HCT116 (cell line): Measurements from ENCODE around the gene TAAR8. TPM values are rescaled to one million over a fixed set of nuclear protein-coding genes. Genes with fewer than 3 reads are reported as not detected.

Experiments used
- ATAC-seq: fragments of 200-7000 bp; cut with Tn5 transposase; 2 replicates; pipeline ENCODE4 v1.9.1; 2020; ENCODE audit warnings: mild to moderate bottlenecking, moderate library complexity
- Bru-seq: library from RNA; stranded (reverse); fragments of 400-500 nt; gene quantifications from one replicate; lab custom pipeline; 2021; lab: Mats Ljungman, UMichigan
- BruChase-seq, 2 experiments: library from RNA; stranded (reverse); fragments of 400-500 nt; gene quantifications; one replicate each; lab custom pipeline; 2021; lab: Mats Ljungman, UMichigan
- BruUV-seq: library from RNA; stranded (reverse); fragments of 400-500 nt; replicated peaks from 2 replicates; lab custom pipeline; 2021; lab: Mats Ljungman, UMichigan
- CTCF ChIA-PET: fragments of 300-600 bp; sonication (Branson Sonifier 250); formaldehyde crosslinking; loops from one replicate; lab custom pipeline; 2021; ENCODE audit warnings: antibody characterized with exemption; lab: Charles Lee
- POLR2A ChIA-PET: fragments of 300-600, 350-600 bp; sonication (Branson Sonifier 250); formaldehyde crosslinking; loops from one replicate; lab custom pipeline; 2021; ENCODE audit warnings: antibody characterized with exemption; lab: Charles Lee
- RAD21 ChIA-PET, 2 experiments: fragments of 300-600 bp; sonication (Branson Sonifier 250); formaldehyde crosslinking; loops; one replicate each; lab custom pipeline; 2023; ENCODE audit warnings: low total read pairs in 2 of 2; ENCODE audit not compliant: uncharacterized antibody in 2 of 2, unreplicated experiment in 2 of 2, low non-redundant PET in 1 of 2; lab: Charles Lee
- DNase-seq: peaks from one replicate; pipeline ENCODE4 v3.0.0-alpha.2; 2010; ENCODE audit warnings: low read depth, low spot score
- H2AFZ ChIP-seq: fragments of 200-600 bp; shearing (Covaris generic), sonication (generic); 2 replicates; pipeline ENCODE4 v1.6.1; 2017; ENCODE audit warnings: low read depth, mixed run types, mixed read lengths, antibody characterized with exemption, low read length; ENCODE audit not compliant: poor library complexity, severe bottlenecking
- H3K27ac ChIP-seq: 2 replicates; pipeline ENCODE4 v1.5.1; 2012; ENCODE audit warnings: low read depth, low read length
- H3K27me3 ChIP-seq: fragments of 200-600 bp; sonication (generic); 2 replicates; pipeline ENCODE4 v1.6.1; 2016; ENCODE audit warnings: mixed run types, low read length, mixed read lengths; ENCODE audit not compliant: insufficient read depth
- H3K36me3 ChIP-seq, 2 experiments: fragments of 200-500 bp in 1 of 2; fragments of 200-600 bp in 1 of 2; sonication (Bioruptor generic) in 1 of 2; sonication (generic) in 1 of 2; 2 replicates each; pipeline versions ENCODE4 v1.5.1 to v1.6.1; 2014 to 2016; ENCODE audit warnings: low read length in 2 of 2, inconsistent platforms in 1 of 2, mixed read lengths in 1 of 2, mixed run types in 1 of 2; ENCODE audit not compliant: insufficient read depth in 2 of 2, control insufficient read depth in 1 of 2
- H3K4me1 ChIP-seq, 2 experiments: fragments of 200-600 bp in 1 of 2; sonication (generic) in 1 of 2; 2 replicates each; pipeline versions ENCODE4 v1.5.1 to v1.6.1; 2012 to 2017; ENCODE audit warnings: low read length in 2 of 2, inconsistent platforms in 1 of 2, mild to moderate bottlenecking in 1 of 2, mixed read lengths in 1 of 2, mixed run types in 1 of 2, moderate library complexity in 1 of 2; ENCODE audit not compliant: insufficient read depth in 2 of 2, control insufficient read depth in 1 of 2
- H3K4me2 ChIP-seq: fragments of 200-600 bp; sonication (generic); 2 replicates; pipeline ENCODE4 v1.6.1; 2017; ENCODE audit warnings: mixed run types, low read length, mixed read lengths
- H3K4me3 ChIP-seq, 2 experiments: fragments of 200-600 bp in 1 of 2; sonication (generic) in 1 of 2; replicated peaks in 1 of 2; 2 replicates each; pipeline ENCODE4 v1.5.1; 2011 to 2016; ENCODE audit warnings: low read length in 2 of 2, control low read depth in 1 of 2, low read depth in 1 of 2, mild to moderate bottlenecking in 1 of 2, mixed read lengths in 1 of 2, mixed run types in 1 of 2
- H3K79me2 ChIP-seq: fragments of 200-600 bp; sonication (generic); 2 replicates; pipeline ENCODE4 v1.6.1; 2017; ENCODE audit warnings: mild to moderate bottlenecking, mixed run types, low read length, moderate library complexity, mixed read lengths; ENCODE audit not compliant: insufficient read depth
- H3K9ac ChIP-seq: fragments of 200-600 bp; sonication (generic); 2 replicates; pipeline ENCODE4 v1.6.1; 2016; ENCODE audit warnings: low read length, mixed read lengths
- H3K9me2 ChIP-seq: fragments of 200-600 bp; sonication (generic), shearing (Covaris generic); 2 replicates; pipeline ENCODE4 v1.6.1; 2017; ENCODE audit warnings: mixed run types, mild to moderate bottlenecking, moderate library complexity; ENCODE audit not compliant: insufficient read depth
- H3K9me3 ChIP-seq, 2 experiments: fragments of 200-500 bp in 1 of 2; fragments of 200-600 bp in 1 of 2; sonication (Bioruptor generic) in 1 of 2; sonication (generic) in 1 of 2; 2 replicates each; pipeline ENCODE4 v1.6.1; 2014 to 2017; ENCODE audit warnings: low read length in 2 of 2, mixed read lengths in 2 of 2, inconsistent platforms in 1 of 2, low read depth in 1 of 2, mild to moderate bottlenecking in 1 of 2, mixed run types in 1 of 2, moderate library complexity in 1 of 2; ENCODE audit not compliant: control insufficient read depth in 1 of 2, insufficient read depth in 1 of 2
- H4K20me1 ChIP-seq: fragments of 200-600 bp; sonication (generic), shearing (Covaris generic); 2 replicates; pipeline ENCODE4 v1.6.1; 2017; ENCODE audit warnings: mixed run types, mild to moderate bottlenecking, moderate library complexity; ENCODE audit not compliant: insufficient read depth
- CBX3 ChIP-seq: IDR thresholded peaks from 2 replicates; pipeline ENCODE4 v1.6.1; 2012; ENCODE audit warnings: low read depth
- CEBPB ChIP-seq: IDR thresholded peaks from 2 replicates; pipeline ENCODE4 v1.6.1; 2012; ENCODE audit warnings: low read depth
- ELF1 ChIP-seq: IDR thresholded peaks from 2 replicates; pipeline ENCODE4 v1.6.1; 2012; ENCODE audit warnings: low read depth, borderline replicate concordance
- EZH2 ChIP-seq: fragments of 200-600 bp; sonication (generic); IDR thresholded peaks from 2 replicates; pipeline ENCODE4 v1.6.1; 2017; ENCODE audit warnings: antibody characterized with exemption, mixed run types
- EZH2phosphoT487 ChIP-seq: fragments of 200-600 bp; IDR thresholded peaks from 2 replicates; pipeline ENCODE4 v1.6.1; 2018; ENCODE audit warnings: antibody characterized with exemption, borderline replicate concordance
- FOSL1 ChIP-seq: IDR thresholded peaks from 2 replicates; pipeline ENCODE4 v1.6.1; 2012; ENCODE audit warnings: low read depth
- JUND ChIP-seq: IDR thresholded peaks from 2 replicates; pipeline ENCODE4 v1.6.1; 2012
- POLR2A ChIP-seq: IDR thresholded peaks from 2 replicates; pipeline ENCODE4 v1.7.0; 2011; ENCODE audit warnings: borderline replicate concordance; ENCODE audit not compliant: insufficient read depth, insufficient read length; ENCODE audit errors: extremely low read depth
- POLR2AphosphoS5 ChIP-seq: IDR thresholded peaks from 2 replicates; pipeline ENCODE4 v1.6.1; 2011; ENCODE audit warnings: mild to moderate bottlenecking, low read depth, low read length, moderate library complexity
- SIN3A ChIP-seq: IDR thresholded peaks from 2 replicates; pipeline ENCODE4 v1.6.1; 2012; ENCODE audit warnings: low read depth
- SRF ChIP-seq: IDR thresholded peaks from 2 replicates; pipeline ENCODE4 v1.6.1; 2012; ENCODE audit warnings: low read depth
- ZBTB33 ChIP-seq: IDR thresholded peaks from 2 replicates; pipeline ENCODE4 v1.6.1; 2011; ENCODE audit warnings: mild to moderate bottlenecking, low read length, moderate library complexity; ENCODE audit not compliant: insufficient replicate concordance; ENCODE audit errors: extremely low read depth
- ZFX ChIP-seq: fragments of 450-650 bp; IDR thresholded peaks from 2 replicates; pipeline ENCODE4 v1.6.1; 2017
- ZNF274 ChIP-seq: fragments of 200-500 bp; sonication (Bioruptor generic); IDR thresholded peaks from 2 replicates; pipeline ENCODE4 v1.6.1; 2014; ENCODE audit warnings: mild to moderate bottlenecking, low read depth, low read length, inconsistent platforms
- intact Hi-C: fragments of 100-400 bp; cut with micrococcal nuclease; formaldehyde crosslinking; loops from 2 replicates; pipeline ENCODE4 v1.10.0; 2022
- long read RNA-seq: library from polyadenylated mRNA; unstranded; transcript quantifications from one replicate; pipeline ENCODE4 v2.0.0, GENCODE V29; 2021; ENCODE audit not compliant: unreplicated experiment
- polyA plus RNA-seq: library from polyadenylated mRNA; unstranded; fragments of >200 nt; gene quantifications from 2 replicates; pipeline ENCODE4 v1.2.1, GENCODE V29; 2012; ENCODE audit warnings: missing spikeins
- total RNA-seq: library from RNA; stranded (reverse); gene quantifications from one replicate; pipeline ENCODE4 v1.2.1, GENCODE V29; 2021; ENCODE audit not compliant: unreplicated experiment
- TF ChIP-seq, protein P1 (sequence below), 3 experiments: fragments of 200-600 bp in 1 of 3; sonication (generic) in 1 of 3; IDR thresholded peaks in 2 of 3; conservative IDR thresholded peaks in 1 of 3; 2 replicates each; pipeline ENCODE4 v1.5.1; 2012 to 2017; ENCODE audit warnings: low read depth in 2 of 3, low read length in 2 of 3, antibody characterized with exemption in 1 of 3, borderline replicate concordance in 1 of 3, control low read depth in 1 of 3, mild to moderate bottlenecking in 1 of 3, mixed read lengths in 1 of 3, mixed run types in 1 of 3, moderate library complexity in 1 of 3; ENCODE audit not compliant: insufficient read depth in 1 of 3
- TF ChIP-seq, protein P2 (sequence below): IDR thresholded peaks from 2 replicates; pipeline ENCODE4 v1.6.1; 2012
- TF ChIP-seq, protein P3 (sequence below): IDR thresholded peaks from 2 replicates; pipeline ENCODE4 v1.6.1; 2012

The TAAR8 gene, protein sequence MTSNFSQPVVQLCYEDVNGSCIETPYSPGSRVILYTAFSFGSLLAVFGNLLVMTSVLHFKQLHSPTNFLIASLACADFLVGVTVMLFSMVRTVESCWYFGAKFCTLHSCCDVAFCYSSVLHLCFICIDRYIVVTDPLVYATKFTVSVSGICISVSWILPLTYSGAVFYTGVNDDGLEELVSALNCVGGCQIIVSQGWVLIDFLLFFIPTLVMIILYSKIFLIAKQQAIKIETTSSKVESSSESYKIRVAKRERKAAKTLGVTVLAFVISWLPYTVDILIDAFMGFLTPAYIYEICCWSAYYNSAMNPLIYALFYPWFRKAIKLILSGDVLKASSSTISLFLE
- total RNA-seq (not detected), Bru-seq, nascent RNA (not detected), BruChase-seq, experiment 1, labeled RNA remaining after a 6-hour chase (not detected), BruChase-seq, experiment 2, labeled RNA remaining after a 2-hour chase (not detected)
- polyA plus RNA-seq = not detected in 2 replicates
- long read RNA-seq = 0 reads

- ChIA-PET CTCF (no interaction called here), RAD21 (no interaction called here), POLR2A (no interaction called here)
- Histone ChIP-seq H3K27ac (no peak within 1 kb of the TSS), H3K79me2 (no peaks in the 10 kb centered on the region), H3K4me2 (no peak within 1 kb of the TSS), H3K9me3 (no peaks in the 10 kb centered on the region), H3K27me3 (no peaks in the 10 kb centered on the region), H3K9me2 (no peaks in the 10 kb centered on the region), H3K36me3 (no peaks in the 10 kb centered on the region), H2AFZ (no peak within 1 kb of the TSS), H3K4me1 (no peaks in the 10 kb centered on the region), H3K4me3 (no peak within 1 kb of the TSS), H3K9ac (no peak within 1 kb of the TSS), H4K20me1 (no peaks in the 10 kb centered on the region)
- intact Hi-C loops = no loop called here
- DNase-seq = no peak
- TF ChIP-seq POLR2A = no peak
- TF ChIP-seq ZNF274 = no peak
- TF ChIP-seq ZFX = no peak
- TF ChIP-seq CEBPB = no peak
- TF ChIP-seq, protein P1, sequence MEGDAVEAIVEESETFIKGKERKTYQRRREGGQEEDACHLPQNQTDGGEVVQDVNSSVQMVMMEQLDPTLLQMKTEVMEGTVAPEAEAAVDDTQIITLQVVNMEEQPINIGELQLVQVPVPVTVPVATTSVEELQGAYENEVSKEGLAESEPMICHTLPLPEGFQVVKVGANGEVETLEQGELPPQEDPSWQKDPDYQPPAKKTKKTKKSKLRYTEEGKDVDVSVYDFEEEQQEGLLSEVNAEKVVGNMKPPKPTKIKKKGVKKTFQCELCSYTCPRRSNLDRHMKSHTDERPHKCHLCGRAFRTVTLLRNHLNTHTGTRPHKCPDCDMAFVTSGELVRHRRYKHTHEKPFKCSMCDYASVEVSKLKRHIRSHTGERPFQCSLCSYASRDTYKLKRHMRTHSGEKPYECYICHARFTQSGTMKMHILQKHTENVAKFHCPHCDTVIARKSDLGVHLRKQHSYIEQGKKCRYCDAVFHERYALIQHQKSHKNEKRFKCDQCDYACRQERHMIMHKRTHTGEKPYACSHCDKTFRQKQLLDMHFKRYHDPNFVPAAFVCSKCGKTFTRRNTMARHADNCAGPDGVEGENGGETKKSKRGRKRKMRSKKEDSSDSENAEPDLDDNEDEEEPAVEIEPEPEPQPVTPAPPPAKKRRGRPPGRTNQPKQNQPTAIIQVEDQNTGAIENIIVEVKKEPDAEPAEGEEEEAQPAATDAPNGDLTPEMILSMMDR (IDR thresholded peaks at IDR 0.05 in 2 of 3, conservative IDR thresholded peaks at IDR 0.05 in 1 of 3; ENCODE audit: borderline replicate concordance in 1 of 3, insufficient read depth in 1 of 3, low read depth in 2 of 3, low read length in 2 of 3) = no peak
- TF ChIP-seq SIN3A = no peak
- TF ChIP-seq, protein P2, sequence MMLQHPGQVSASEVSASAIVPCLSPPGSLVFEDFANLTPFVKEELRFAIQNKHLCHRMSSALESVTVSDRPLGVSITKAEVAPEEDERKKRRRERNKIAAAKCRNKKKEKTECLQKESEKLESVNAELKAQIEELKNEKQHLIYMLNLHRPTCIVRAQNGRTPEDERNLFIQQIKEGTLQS = no peak
- TF ChIP-seq, protein P3, sequence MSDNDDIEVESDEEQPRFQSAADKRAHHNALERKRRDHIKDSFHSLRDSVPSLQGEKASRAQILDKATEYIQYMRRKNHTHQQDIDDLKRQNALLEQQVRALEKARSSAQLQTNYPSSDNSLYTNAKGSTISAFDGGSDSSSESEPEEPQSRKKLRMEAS = no peak
- TF ChIP-seq JUND = no peak
- TF ChIP-seq ZBTB33 = no peak
- TF ChIP-seq SRF = no peak
- TF ChIP-seq POLR2AphosphoS5 = no peak
- TF ChIP-seq EZH2 = no peak
- no peak for TF ChIP-seq EZH2phosphoT487
- TF ChIP-seq CBX3 = no peak
- no peak for TF ChIP-seq ELF1
- TF ChIP-seq FOSL1 = no peak
- no peak for ATAC-seq
- no TSS peak for BruUV-seq
Measured at GRCh38 chr6:132552372-132552771, at the start of gene TAAR8. TAAR8 (plus strand) TSS chr6:132552672; CDS start chr6:132552693, 21 bp downstream.
